ENCODE data around the gene ZC2HC1C. TPM values are rescaled to one million over a fixed set of nuclear protein-coding genes. Genes with fewer than 3 reads are reported as not detected.

Gene ZC2HC1C
- total RNA-seq, 1 donor from 2014 or later, result 0.91 TPM

- peaks cover 90% of the 10 kb centered on the region for H3K36me3 Mint-ChIP-seq (ENCODE audit: low read depth)
- no peaks in the 10 kb centered on the region for H3K27me3 Mint-ChIP-seq
Observed at GRCh38 chr14:75109877-75110276, 40.4 kb downstream of the ZC2HC1C start.

DNA sequence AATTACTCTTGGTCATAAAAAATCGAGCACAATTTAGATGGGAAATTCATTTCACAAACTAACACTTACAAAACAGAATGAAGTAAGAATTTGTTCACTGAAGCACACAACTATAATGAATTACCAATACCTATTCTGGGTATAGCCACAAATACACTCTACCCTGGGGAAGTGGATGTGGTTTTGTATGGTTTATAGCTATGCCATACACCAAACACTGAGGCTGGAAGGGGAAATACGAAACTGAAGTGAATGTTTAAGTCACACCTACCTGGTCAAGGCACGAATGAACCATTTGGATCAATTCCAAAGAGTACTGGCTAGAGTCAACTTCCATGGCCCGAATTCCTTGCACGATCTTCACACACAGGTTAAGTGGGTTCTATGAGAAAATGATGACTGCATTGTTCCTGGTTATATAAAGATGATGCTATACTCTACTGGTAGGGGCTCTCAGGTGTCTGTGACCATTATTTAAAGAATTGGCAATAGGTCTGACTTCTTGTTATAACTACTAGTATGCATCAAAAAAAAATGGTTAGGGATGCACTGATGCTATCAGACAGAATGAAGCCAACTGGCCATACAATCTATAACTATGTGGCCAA, 44.6 kb downstream of the ZC2HC1C start:
- H3K9me3 Mint-ChIP-seq, result no peaks in the 10 kb centered on the region
- H3K27ac Mint-ChIP-seq, result no peak overlapping the region
- ATAC-seq (ENCODE audit: low read depth), result no peak
- no peaks in the 10 kb centered on the region for H3K4me1 Mint-ChIP-seq
- H3K36me3 Mint-ChIP-seq (ENCODE audit: low read depth), result peaks cover 88% of the 10 kb centered on the region
- ChIA-PET POLR2A (interaction anchor here (1.0 kb wide), 1 partner anchor 13 kb away, joined by 3 read pairs; the partner anchor contains the start of gene NEK9), CTCF (no interaction called here)
- TF ChIP-seq, protein P1, sequence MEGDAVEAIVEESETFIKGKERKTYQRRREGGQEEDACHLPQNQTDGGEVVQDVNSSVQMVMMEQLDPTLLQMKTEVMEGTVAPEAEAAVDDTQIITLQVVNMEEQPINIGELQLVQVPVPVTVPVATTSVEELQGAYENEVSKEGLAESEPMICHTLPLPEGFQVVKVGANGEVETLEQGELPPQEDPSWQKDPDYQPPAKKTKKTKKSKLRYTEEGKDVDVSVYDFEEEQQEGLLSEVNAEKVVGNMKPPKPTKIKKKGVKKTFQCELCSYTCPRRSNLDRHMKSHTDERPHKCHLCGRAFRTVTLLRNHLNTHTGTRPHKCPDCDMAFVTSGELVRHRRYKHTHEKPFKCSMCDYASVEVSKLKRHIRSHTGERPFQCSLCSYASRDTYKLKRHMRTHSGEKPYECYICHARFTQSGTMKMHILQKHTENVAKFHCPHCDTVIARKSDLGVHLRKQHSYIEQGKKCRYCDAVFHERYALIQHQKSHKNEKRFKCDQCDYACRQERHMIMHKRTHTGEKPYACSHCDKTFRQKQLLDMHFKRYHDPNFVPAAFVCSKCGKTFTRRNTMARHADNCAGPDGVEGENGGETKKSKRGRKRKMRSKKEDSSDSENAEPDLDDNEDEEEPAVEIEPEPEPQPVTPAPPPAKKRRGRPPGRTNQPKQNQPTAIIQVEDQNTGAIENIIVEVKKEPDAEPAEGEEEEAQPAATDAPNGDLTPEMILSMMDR (IDR thresholded peaks at IDR 0.05), result no peak
- no peaks in the 10 kb centered on the region for H3K27me3 Mint-ChIP-seq
- DNase-seq, result no peak
- no peak overlapping the region for H3K4me3 Mint-ChIP-seq
- intact Hi-C loops (cut with micrococcal nuclease), result no loop called here

More at GRCh38 chr14:75109877-75110276, 40.4 kb downstream of the ZC2HC1C start:
- DNase-seq (no peak), ATAC-seq (ENCODE audit: low read depth) (no peak)
- no peak overlapping the region for H3K27ac Mint-ChIP-seq
- intact Hi-C loops (cut with micrococcal nuclease), result no loop called here
- TF ChIP-seq, protein P1 (IDR thresholded peaks at IDR 0.05), result no peak
- CTCF ChIA-PET, result interaction anchor here (0.5 kb wide), 1 partner anchor 187 kb away, joined by 3 read pairs; no protein-coding TSS in a partner anchor
- H3K4me3 Mint-ChIP-seq, result no peak overlapping the region
- no peaks in the 10 kb centered on the region for H3K4me1 Mint-ChIP-seq
- H3K9me3 Mint-ChIP-seq, result no peaks in the 10 kb centered on the region
- POLR2A ChIA-PET, result no interaction called here

DNA sequence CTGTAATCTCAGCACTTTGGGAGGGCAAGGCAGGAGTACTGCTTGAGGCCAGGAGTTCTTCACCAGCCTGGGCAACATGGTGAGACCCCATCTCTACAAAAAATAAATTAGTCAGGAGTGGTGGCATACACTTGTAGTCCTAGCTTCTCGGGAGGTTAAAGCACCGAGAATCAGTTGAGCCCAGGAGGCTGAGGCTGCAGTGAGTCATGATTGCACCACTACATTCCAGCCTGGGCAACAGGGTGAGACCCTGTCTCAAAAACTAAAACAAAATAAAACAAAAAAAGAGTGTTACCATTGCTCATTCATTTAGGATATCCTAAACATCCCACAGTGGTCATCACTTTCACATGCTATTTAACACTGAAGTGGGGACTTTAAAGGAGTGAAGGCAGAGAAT, 49.6 kb downstream of the ZC2HC1C start:
- H3K4me3 Mint-ChIP-seq, result no peak overlapping the region
- no peak for DNase-seq
- CTCF ChIA-PET, result interaction anchor here (1.1 to 1.6 kb wide), 2 partner anchors 13 to 214 kb away, joined by 3 to 4 read pairs; no protein-coding TSS in a partner anchor
- POLR2A ChIA-PET, result no interaction called here
- no peaks in the 10 kb centered on the region for H3K27me3 Mint-ChIP-seq
- no peak overlapping the region for H3K27ac Mint-ChIP-seq
- intact Hi-C loops (cut with micrococcal nuclease), result no loop called here
- ATAC-seq (ENCODE audit: low read depth), result no peak
- H3K9me3 Mint-ChIP-seq, result no peaks in the 10 kb centered on the region
- TF ChIP-seq, protein P1 (IDR thresholded peaks at IDR 0.05), result no peak
- H3K4me1 Mint-ChIP-seq, result peaks cover 4% of the 10 kb centered on the region
- peaks cover 71% of the 10 kb centered on the region for H3K36me3 Mint-ChIP-seq (ENCODE audit: low read depth)

- intact Hi-C loops (cut with micrococcal nuclease), result no loop called here
- Mint-ChIP-seq H3K36me3 (ENCODE audit: low read depth) (peaks cover 63% of the 10 kb centered on the region), H3K4me3 (no peak overlapping the region), H3K27me3 (no peaks in the 10 kb centered on the region), H3K4me1 (peaks cover 18% of the 10 kb centered on the region), H3K27ac (no peak overlapping the region), H3K9me3 (no peaks in the 10 kb centered on the region)
- POLR2A ChIA-PET, result no interaction called here
- ATAC-seq (ENCODE audit: low read depth) (no peak), DNase-seq (no peak)
- CTCF ChIA-PET, result interaction anchor here (1.1 to 1.6 kb wide), 2 partner anchors 11 to 215 kb away, joined by 3 to 4 read pairs; no protein-coding TSS in a partner anchor
- TF ChIP-seq, protein P1 (IDR thresholded peaks at IDR 0.05), result no peak
Observed at GRCh38 chr14:75120541-75121291, 51.3 kb downstream of the ZC2HC1C start.

DNA sequence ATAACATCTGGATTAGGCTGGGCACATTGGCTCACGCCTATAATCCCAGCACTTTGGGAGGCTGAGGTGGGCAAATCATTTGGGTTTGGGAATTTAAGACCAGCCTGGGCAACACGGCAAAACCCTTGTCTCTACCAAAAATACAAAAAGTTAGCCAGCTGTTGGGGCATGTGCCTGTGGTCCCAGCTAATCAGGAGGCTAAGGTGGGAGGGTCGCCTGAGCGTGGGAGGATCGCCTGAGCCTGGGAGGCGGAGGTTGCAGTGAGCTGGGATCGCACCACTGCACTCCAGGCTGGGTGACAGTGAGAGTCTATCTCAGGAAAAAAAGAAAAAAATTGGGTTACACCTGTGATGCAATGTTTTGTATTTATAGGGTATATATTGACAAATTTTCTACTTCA, 52.1 kb downstream of the ZC2HC1C start:
- H3K27me3 Mint-ChIP-seq, result no peaks in the 10 kb centered on the region
- ATAC-seq (ENCODE audit: low read depth) (no peak), DNase-seq (no peak)
- ChIA-PET POLR2A (interaction anchor here (0.5 kb wide), 1 partner anchor 376 kb away, joined by 3 read pairs; no protein-coding TSS in a partner anchor), CTCF (no interaction called here)
- peaks cover 26% of the 10 kb centered on the region for H3K4me1 Mint-ChIP-seq
- intact Hi-C loops (cut with micrococcal nuclease), result no loop called here
- no peaks in the 10 kb centered on the region for H3K9me3 Mint-ChIP-seq
- H3K4me3 Mint-ChIP-seq, result no peak overlapping the region
- peaks cover 60% of the 10 kb centered on the region for H3K36me3 Mint-ChIP-seq (ENCODE audit: low read depth)
- H3K27ac Mint-ChIP-seq, result no peak overlapping the region
- TF ChIP-seq, protein P1 (IDR thresholded peaks at IDR 0.05), result no peak
